ENCODE data around the gene KIFC1. TPM values are rescaled to one million over a fixed set of nuclear protein-coding genes. Genes with fewer than 3 reads are reported as not detected.

The KIFC1 gene
- total and polyA plus RNA-seq, 2 of the 4 experiments (the other 2 are of a cell fraction), result 33.9 to 40.6 TPM

DNA sequence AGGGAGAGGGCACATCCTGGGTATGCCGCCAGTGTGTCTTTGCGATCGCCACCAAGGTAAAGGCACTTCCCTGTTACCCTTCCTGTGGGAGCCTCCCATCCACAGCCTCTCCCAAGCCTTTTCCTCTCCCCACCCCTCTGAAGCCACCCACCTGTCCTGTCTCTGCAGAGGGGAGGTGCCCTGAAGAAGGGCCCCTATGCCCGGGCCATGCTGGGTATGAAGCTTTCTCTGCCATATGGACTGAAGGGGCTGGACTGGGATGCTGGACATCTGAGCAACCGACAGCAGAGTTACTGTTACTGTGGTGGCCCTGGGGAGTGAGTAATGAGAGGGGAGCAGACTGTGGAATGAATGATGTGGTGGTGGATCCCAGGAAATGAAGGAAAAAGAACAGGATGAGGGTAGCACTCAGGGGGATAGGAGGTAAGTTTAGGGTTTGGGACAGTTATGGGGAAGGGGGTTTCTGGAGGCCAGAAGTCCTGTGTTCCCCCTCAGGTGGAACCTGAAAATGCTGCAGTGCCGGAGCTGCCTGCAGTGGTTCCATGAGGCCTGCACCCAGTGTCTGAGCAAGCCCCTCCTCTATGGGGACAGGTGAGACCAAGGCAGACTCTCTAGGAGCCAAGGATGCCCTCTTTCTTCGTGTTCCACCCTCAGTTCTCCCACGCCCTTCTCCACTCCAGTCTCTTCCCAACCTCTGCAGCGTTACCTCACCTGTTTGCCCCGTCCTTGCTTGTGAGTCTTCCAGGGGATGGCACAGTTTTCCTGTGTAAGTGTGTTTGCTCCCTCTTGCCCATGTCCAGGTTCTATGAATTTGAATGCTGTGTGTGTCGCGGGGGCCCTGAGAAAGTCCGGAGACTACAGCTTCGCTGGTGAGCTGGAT lies 21.9 kb downstream of the KIFC1 start:
- ChIA-PET CTCF (no interaction called here), POLR2A (ENCODE audit: unreplicated experiment) (no interaction called here)
- Histone ChIP-seq H2BK120ac (ENCODE audit: low read depth, low read length) (no peak overlapping the region), H3K27ac (ENCODE audit: insufficient read depth, low read length) (no peak overlapping the region), H3K56ac (ENCODE audit: extremely low read depth, insufficient read depth, low read length) (no peak overlapping the region), H2AK9ac (replicated peaks; ENCODE audit: low read depth, low read length, poor library complexity) (peak overlapping the region; percentile 40), H3K18ac (ENCODE audit: low read depth, low read length) (no peak overlapping the region), H3K36me3 (ENCODE audit: control insufficient read depth, insufficient read depth, low read length) (peaks cover 40% of the 10 kb centered on the region), H3K4me3 (ENCODE audit: insufficient read depth, low read depth, low read length) (no peak overlapping the region), H3K4me2 (ENCODE audit: low read depth, low read length) (no peak overlapping the region), H4K20me1 (ENCODE audit: insufficient read depth, low read length) (peaks cover 19% of the 10 kb centered on the region), H3K4ac (ENCODE audit: low read depth, low read length) (no peak overlapping the region), H2BK5ac (ENCODE audit: low read depth, low read length, poor library complexity, severe bottlenecking) (no peak overlapping the region), H4K5ac (ENCODE audit: low read depth, low read length) (no peak overlapping the region), H4K91ac (ENCODE audit: insufficient read depth, low read depth, low read length) (no peak overlapping the region), H2AK5ac (ENCODE audit: low read depth, low read length) (peak overlapping the region; percentile 49; the same call in 1 of the 2 replicates), H2BK20ac (ENCODE audit: low read depth, low read length) (no peak overlapping the region), H4K8ac (ENCODE audit: low read depth in 2 of 2, low read length in 2 of 2) (no peak overlapping the region; a peak in 1 of 4 replicates), H3K9ac (ENCODE audit: low read depth, low read length) (no peak overlapping the region), H3K27me3 (ENCODE audit: control insufficient read depth, insufficient read depth, low read length) (no peaks in the 10 kb centered on the region), H3K4me1 (ENCODE audit: control insufficient read depth, insufficient read depth, low read length) (peaks cover 9% of the 10 kb centered on the region), H3K23ac (ENCODE audit: low read depth, low read length) (no peak overlapping the region; the same call in 1 of the 2 replicates), H3K79me1 (ENCODE audit: low read depth in 1 of 2, low read length in 2 of 2) (peaks cover 12 to 67% of the 10 kb centered on the region in 2 experiments), H3K9me3 (ENCODE audit: control insufficient read depth, insufficient read depth, low read length) (no peaks in the 10 kb centered on the region), H2AFZ (replicated peaks; ENCODE audit: low read length, poor library complexity) (no peak overlapping the region), H3K14ac (replicated peaks; ENCODE audit: low read depth, low read length) (no peak overlapping the region), H3K9me1 (ENCODE audit: insufficient read depth, low read length) (peaks cover 6% of the 10 kb centered on the region), H2BK15ac (ENCODE audit: low read depth, low read length) (no peak overlapping the region)
- in situ Hi-C loops (cut with MboI; ENCODE audit: low sequenced_read_pairs) (no loop called here), intact Hi-C loops (cut with micrococcal nuclease) (no loop called here), dilution Hi-C loops (cut with HindIII; ENCODE audit: low sequenced_read_pairs, unreplicated experiment) (no loop called here)
- no peak for DNase-seq
- ATAC-seq (ENCODE audit: low read depth), result no peak
- TSS peak; percentile 16 for BruUV-seq (replicated peaks)
- TF ChIP-seq USF2 (IDR thresholded peaks at IDR 0.05; ENCODE audit: low read depth, low read length) (no peak), POLR2A (IDR thresholded peaks at IDR 0.05; ENCODE audit: low read depth, low read length) (0 out of 2 replicates have a peak, but pooled peaks have one; percentile 13), ELK1 (IDR thresholded peaks at IDR 0.05; ENCODE audit: borderline replicate concordance, low read depth, low read length) (no peak)
- 100% methylated on average over 3 of the region's 14 CpGs; no CpG with 5 or more reads in 1 of the 2 experiments for WGBS, 2 experiments (ENCODE audit: extremely low coverage in 2 of 2, insufficient read length in 1 of 2)
